Activated naive CD4-positive, alpha-beta T cell (primary cell): Measurements from ENCODE around the gene GMNN.
A peak's percentile ranks its signal among the peaks of the same experiment; 100 is the strongest.
"Not testable (repeated sequence)": the region's sequence is repeated elsewhere in the genome, so short reads cannot be mapped to it uniquely, and the experiment has no call there.

Experiments
- DNase-seq, 4 experiments: peaks; one replicate each; lab custom pipeline; 2025; lab: John Stamatoyannopoulos, UW

GMNN gene

GRCh38 chr6:24774696-24775519 lies at the start of gene GMNN:
TSS of gene GMNN (plus strand) at chr6:24774937. CDS start at chr6:24777247, 2,310 bp downstream.
- DNase-seq = peak; percentile 89 to 97 (median 92)

- DNase-seq = not testable (repeated sequence)
Measured at GRCh38 chr6:24730653-24731052, 44.1 kb upstream of the GMNN start.

DNA sequence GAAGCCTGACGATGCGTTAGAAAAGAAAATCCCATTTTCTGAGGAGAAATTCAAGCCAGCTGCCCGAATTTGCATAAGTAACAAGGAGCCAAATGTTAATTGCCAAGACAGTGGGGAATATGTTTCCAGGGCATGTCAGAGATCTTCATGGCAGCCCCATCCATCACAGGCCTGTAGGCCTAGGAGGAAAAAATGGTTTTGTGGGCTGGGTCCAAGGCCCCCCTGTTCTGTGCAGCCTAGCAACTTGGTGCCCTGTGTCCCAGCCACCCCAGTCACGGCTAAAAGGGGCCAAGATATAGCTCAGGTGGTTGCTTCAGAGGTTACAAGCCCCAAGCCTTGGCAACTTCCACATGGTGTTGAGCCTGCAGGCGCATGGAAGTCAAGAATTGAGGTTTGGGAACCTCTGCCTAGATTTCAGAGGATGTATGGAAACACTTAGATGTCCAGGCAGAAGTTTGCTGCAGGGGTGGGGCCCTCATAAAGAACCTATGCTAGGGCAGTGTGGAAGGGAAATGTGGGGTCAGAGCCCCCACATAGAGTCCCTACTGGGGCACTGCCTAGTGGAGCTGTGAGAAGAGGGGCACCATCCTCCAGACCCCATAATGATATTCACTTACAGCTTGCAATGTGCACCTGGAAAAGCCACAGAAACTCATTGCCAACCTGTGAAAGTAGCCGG lies 43.1 kb upstream of the GMNN start:
- DNase-seq = not testable (repeated sequence)

GRCh38 chr6:24734166-24734565 lies 40.6 kb upstream of the GMNN start:
- DNase-seq = no peak

DNA sequence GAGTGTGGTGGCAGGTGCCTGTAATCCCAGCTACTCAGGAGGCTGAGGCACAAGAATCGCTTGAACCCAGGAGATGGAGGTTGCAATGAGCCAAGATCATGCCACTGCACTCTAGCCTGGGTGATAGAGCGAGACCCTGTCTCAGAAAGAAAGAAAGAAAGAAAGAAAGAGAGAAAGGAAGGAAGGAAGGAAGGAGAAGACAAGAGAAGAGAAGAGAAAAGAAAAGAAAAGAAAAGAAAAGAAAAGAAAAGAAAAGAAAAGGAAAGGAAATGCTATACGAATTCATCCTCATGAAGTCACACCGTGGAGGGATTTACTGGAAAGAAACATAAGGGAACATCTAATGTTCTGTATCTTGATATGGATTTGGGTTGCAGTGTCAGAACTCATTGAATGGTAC lies 40.0 kb upstream of the GMNN start:
- not testable (repeated sequence) for DNase-seq

DNA sequence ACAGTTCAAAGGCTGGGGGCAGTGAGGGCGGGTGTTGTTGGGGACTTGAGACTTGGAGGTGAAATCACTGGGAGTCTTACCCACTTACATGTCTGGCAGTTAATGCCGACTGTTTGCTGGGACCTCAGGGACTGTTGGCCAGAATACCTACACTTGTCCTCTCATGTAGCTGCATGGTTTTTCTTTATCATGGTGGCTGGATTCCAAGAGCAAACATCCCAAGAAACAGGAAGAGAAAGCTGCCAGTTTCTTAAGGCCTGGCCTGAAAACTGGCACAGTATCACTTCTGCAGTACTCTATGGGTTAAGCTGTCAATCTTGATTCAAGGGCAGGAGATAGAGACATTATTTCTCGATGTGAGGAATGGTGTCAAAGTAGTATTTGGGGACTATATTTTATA lies 36.0 kb upstream of the GMNN start:
- DNase-seq = no peak

GRCh38 chr6:24740861-24741260 lies 33.9 kb upstream of the GMNN start:
- DNase-seq = no peak

DNA sequence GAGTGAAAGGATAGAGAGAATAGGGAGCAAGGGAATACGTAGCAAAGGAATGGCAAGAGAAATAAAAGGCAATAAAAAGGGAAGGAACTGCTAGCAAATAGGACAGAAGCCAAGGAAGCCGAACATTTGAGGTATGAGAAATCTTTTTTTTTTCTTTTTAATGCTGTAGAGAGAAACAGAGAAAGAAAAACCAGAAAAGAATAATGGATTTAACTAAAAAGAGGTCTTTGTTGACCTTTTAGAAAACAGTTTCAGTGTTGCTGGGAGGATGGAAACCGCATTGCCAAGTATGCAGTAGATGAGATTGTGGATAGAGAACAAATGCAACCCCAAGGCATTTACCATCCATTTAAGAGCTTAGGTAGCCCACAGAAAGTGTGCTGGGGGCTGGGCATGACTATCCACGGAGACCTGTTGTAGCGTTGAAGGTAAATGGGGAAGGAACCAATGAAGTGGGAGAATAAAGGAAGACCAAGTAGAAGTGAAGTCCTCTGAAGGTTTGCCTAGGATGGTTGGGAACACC lies 32.5 kb upstream of the GMNN start:
- DNase-seq = no peak

GRCh38 chr6:24743265-24743943 lies 31.3 kb upstream of the GMNN start:
- no peak for DNase-seq

- no peak for DNase-seq
Measured at GRCh38 chr6:24743944-24744335, 30.8 kb upstream of the GMNN start.

- no peak for DNase-seq
Measured at GRCh38 chr6:24744911-24745310, 29.8 kb upstream of the GMNN start.

DNA sequence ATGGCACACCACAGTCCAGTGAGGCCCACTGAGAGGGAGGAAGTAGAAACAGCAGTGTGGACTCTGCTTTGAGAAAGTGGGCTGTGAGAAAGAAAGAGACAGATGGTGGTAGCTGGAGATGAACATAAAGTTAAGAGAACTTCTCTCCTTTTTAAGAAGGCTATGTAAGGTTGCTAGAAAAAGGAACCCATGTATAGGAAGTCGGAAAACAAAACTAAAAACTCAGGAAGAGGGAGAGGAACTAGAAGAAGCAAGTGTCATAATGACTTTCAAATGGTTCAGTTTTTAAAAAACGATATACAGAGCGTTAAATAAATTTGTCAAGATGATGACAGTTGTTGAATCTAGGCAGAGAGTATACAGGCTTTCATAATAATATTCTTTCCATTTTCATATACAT lies 25.4 kb upstream of the GMNN start:
- DNase-seq = no peak

GRCh38 chr6:24750878-24751277 lies 23.9 kb upstream of the GMNN start:
- not testable (repeated sequence) for DNase-seq

DNA sequence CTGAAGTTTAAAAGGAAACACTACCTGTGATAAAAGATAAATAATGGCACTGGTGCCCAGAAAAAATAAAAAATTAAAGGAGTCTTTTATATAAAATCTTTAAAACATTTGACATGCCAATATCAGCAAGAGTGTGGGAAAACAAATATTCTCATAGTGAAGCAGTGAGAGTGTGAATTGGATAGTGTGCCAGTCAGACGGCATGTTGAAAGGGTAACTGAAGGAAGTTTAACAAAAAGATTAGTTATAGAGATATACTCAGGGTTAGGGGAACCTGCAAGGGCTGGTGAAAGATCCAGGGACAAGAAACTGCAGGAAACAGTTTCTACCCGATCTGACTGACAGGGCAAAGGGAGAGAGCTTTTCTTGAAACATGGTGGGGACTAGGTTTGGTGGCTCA lies 22.2 kb upstream of the GMNN start:
- no peak for DNase-seq

DNA sequence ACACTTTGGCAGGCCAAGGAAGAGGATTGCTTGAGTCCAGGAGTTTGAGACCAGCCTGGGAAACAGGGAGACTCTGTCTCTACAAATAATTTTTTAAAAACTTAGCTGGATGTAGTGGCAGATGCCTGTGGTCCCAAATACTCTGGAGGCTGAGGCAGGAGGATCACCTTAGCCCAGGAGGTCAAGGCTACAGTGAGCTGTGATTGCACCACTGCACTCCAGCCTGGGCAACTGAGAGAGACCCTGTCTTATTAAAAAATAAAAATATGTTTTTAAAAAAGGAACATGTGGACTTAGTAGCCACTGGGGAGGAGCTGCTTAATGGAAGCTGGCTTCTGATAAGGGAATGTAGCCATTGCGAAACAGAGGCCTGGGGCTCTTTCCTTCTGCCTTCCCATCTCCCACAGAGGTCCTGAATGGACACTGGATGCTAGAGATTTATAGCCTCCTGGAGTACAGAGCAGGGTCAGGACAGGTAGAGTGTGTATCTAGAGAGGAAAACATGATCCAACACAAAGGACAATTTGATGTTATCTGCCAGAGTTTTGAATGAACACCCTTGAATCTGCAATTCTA lies 21.7 kb upstream of the GMNN start:
- DNase-seq = no peak

DNA sequence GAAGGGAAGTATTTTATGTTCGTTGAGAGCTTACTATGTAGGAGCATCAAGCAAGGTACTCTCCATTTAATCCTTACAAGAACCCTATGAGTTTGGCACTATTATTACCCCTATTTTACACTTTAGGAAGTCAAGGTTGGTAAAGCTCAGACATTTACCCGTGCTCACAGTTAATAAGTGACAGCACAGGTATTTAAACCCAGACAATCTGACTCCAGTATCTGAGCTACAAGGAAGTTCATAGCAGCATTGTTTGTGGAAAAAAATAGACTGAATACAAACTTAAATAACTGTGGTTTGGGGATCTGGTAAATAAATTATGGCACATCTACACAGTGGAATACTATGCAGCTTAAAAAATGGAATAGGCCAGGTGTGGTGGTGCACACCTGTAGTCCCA lies 21.2 kb upstream of the GMNN start:
- DNase-seq = no peak

GRCh38 chr6:24754378-24754777 lies 20.4 kb upstream of the GMNN start:
- not testable (repeated sequence) for DNase-seq

DNA sequence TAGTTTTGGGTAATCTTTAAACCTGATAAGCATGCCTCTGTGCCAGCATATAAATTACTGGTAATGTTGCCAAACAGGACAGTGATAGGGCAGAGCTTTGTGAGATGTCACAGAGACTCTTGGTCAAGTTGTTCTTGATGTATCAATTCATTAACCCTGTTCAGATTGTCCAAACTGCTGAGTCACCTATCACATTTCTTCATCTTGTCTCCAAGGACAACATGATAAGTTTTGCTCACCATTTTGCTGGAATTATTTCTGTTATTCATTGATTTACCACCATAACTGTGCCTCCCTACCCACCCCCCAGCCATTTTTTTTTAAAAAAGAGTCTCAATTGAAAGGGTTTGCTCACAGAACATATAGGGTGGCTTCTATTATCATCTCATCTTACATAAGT lies 19.5 kb upstream of the GMNN start:
- no peak for DNase-seq

DNA sequence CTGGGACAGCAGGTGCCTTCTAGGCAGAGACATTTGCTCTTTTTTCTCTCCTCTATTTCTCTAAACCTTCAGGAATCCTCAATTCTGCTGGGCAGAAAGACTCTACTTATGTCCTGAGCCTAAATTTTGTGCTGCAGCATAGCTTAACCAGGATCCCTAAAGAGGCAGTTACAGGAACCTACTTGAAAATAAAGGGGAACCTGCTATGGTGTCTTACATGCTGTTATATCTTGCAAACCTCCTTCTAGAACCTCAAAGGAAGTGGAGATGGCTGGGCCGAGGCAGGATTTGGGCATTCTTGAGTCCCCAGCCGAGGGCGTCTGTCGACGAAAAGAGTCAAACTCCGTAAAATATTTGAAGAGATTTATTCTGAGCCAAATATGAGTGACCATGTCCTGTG lies 17.1 kb upstream of the GMNN start:
- DNase-seq = no peak

DNA sequence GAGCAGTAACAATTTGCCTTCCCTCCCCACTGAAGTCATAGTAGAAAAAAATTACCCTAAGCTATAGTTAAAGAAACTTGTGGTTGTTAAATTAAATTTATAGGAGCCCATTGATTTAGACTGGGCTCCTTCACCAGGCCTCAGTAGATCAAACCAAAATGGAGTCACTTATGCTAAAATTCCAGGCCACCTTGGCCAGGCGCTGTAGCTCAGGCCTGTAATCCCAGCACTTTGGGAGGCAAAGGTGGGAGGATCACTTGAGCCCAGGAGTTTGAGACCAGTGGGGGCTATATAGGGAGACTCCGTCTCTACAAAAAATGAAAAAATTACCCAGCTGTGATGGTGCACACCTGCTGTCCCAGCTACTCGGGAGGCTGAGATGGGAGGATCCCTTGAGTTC lies 15.0 kb upstream of the GMNN start:
- DNase-seq = no peak

GRCh38 chr6:24760210-24760609 lies 14.5 kb upstream of the GMNN start:
- DNase-seq = no peak

- no peak for DNase-seq
Measured at GRCh38 chr6:24761193-24761835, 13.4 kb upstream of the GMNN start.
